ENCODE data around the gene TNNT3. TPM values are rescaled to one million over a fixed set of nuclear protein-coding genes. Genes with fewer than 3 reads are reported as not detected.

Gene TNNT3
- total and polyA plus RNA-seq, 8 donors, result 1.7 to 4.4 (median 2.5) TPM

DNA sequence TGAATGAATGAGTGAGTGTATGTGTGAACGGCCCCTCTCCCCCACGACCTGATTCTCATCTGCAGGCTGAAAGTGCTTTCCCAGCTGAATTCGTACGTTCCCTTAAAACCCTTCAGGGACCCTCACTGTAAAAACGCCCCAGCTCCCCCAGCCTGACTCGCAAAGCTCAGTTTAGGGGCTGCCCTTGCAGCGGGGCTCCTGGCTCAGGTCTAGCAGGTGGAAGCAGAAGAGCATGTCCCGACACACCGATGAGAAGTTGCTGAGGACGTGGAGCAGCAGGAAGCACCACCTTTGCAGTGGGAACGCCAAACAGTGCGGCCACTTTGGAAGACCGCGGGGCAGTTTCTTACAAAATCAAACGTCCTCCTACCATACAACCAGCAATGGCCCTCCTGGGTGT lies 24.1 kb downstream of the TNNT3 start:
- H3K27ac ChIP-seq, result no peak overlapping the region
- peaks cover 0 to 7% of the 10 kb centered on the region in 2 donors for H3K27me3 ChIP-seq
- H3K36me3 ChIP-seq, result no peaks in the 10 kb centered on the region
- H3K4me1 ChIP-seq, result peaks cover 4 to 6% of the 10 kb centered on the region in 2 donors
- no peaks in the 10 kb centered on the region for H3K9me3 ChIP-seq
- TF ChIP-seq, protein P1, sequence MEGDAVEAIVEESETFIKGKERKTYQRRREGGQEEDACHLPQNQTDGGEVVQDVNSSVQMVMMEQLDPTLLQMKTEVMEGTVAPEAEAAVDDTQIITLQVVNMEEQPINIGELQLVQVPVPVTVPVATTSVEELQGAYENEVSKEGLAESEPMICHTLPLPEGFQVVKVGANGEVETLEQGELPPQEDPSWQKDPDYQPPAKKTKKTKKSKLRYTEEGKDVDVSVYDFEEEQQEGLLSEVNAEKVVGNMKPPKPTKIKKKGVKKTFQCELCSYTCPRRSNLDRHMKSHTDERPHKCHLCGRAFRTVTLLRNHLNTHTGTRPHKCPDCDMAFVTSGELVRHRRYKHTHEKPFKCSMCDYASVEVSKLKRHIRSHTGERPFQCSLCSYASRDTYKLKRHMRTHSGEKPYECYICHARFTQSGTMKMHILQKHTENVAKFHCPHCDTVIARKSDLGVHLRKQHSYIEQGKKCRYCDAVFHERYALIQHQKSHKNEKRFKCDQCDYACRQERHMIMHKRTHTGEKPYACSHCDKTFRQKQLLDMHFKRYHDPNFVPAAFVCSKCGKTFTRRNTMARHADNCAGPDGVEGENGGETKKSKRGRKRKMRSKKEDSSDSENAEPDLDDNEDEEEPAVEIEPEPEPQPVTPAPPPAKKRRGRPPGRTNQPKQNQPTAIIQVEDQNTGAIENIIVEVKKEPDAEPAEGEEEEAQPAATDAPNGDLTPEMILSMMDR (IDR thresholded peaks at IDR 0.05), result no peak
- DNase-seq (peak in 2 of 4 donors; percentile 17 to 38), ATAC-seq (no peak)
- intact Hi-C loops (cut with DNase I), result loop anchor here in 1 of 2 donors (5.0 kb wide), 1 partner anchor 46 kb away; no protein-coding TSS in a partner anchor
- no peak overlapping the region for H3K4me3 ChIP-seq

DNA sequence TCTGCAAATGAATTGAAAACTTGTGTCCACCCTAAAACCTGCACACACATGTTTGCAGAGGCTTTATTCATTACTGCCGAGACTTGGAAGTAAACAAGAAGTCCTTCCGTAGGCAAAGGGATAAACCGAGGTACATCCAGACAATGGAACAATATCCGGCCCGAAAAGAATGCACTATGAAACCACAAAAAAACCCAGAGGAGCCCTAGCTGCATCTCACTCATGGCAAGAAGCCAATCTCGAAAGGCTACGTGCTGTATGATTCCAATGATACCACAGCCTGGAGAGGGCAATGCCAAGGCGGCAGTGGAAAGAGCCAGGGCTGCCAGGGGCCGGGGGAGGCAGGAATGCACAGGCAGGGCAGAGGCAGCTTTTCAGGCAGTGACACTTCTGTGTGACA lies 24.5 kb downstream of the TNNT3 start:
- no peak overlapping the region for H3K4me3 ChIP-seq
- H3K9me3 ChIP-seq, result no peaks in the 10 kb centered on the region
- TF ChIP-seq, protein P1 (IDR thresholded peaks at IDR 0.05), result no peak
- H3K4me1 ChIP-seq, result peaks cover 2 to 3% of the 10 kb centered on the region in 2 donors
- ATAC-seq (no peak), DNase-seq (peak in 2 of 4 donors; percentile 25 to 47)
- H3K27me3 ChIP-seq, result peaks cover 0 to 3% of the 10 kb centered on the region in 2 donors
- intact Hi-C loops (cut with DNase I), result loop anchor here in 1 of 2 donors (5.0 kb wide), 1 partner anchor 47 kb away; no protein-coding TSS in a partner anchor
- no peaks in the 10 kb centered on the region for H3K36me3 ChIP-seq
- H3K27ac ChIP-seq, result no peak overlapping the region

DNA sequence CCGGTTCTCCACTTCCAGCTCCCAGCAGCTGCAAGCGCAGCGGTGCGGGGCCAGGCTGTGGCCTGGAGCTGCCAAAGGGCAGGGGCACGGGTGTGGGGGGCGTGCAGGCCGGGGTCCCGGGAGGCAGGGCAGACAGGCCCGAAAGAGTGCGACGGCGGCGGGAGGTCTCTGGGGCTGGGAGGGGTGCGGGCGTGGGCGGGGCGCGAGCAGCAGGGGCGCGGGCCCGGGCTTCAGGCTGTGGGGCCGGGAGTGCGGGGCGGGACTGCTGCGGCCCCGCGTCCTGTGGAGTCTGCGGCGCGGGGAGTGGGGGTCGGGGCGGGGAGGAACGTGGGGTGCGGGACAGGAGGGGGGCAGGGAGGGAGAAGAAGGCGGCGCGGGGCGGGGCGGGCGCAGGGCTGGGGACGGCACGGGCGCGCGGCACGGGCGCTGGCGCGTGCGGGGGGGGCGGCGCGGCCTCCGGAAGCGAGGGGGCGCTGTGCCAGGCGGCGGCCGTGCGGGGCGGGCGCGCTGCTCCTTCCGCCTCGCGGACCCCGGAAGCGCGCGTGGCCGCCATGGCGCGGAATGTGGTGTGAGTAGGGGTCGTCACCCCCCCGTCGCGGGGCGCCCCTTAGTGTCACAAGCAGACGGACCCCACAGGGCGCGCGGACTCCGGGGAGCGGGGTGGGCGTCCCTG lies 27.4 kb downstream of the TNNT3 start, which contains the start of gene MRPL23:
Gene MRPL23 (plus strand): TSS at position 521 of the 673 bp plus-strand sequence. CDS start 31 bp downstream, at position 552.
- no peaks in the 10 kb centered on the region for H3K36me3 ChIP-seq
- H3K4me3 ChIP-seq, result no peak within 1 kb of the TSS
- no peaks in the 10 kb centered on the region for H3K4me1 ChIP-seq
- no peaks in the 10 kb centered on the region for H3K27me3 ChIP-seq
- no peak within 1 kb of the TSS for H3K27ac ChIP-seq
- DNase-seq, result no peak
- intact Hi-C loops (cut with DNase I), result no loop called here
- TF ChIP-seq, protein P1 (IDR thresholded peaks at IDR 0.05), result no peak
- no peaks in the 10 kb centered on the region for H3K9me3 ChIP-seq
- ATAC-seq, result peak; percentile 78

DNA sequence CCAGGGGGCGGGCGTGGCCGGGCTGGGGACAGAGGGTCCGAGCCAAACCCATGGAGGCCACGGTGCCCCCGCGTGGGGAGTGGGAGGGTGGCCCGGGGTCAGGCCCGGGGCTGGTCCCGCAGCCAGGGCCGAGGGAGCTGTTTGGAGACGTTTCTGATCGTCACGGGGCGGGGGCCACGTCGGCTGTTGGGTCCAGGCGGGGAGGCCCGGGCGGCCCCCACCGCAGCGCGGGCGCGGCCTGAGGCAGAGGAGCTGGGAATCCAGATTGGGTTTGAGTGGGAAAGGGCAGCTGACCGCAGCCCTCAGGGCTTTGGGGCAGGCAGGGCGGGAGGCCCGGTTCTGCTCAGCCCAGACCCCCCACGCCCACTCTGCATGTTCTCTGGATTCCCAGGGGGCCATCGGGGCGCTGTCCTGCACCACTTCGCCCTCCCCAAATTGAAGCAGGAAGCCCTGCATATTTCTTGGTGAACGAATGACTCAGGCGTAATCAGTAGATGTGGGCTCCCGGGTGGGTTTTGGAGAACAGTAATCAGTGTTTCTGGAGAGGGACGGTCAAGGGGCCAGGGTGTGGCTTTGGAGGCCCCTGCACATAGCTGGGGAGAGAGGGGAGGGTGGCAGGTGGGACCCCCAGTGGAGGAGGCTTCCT lies 28.2 kb downstream of the TNNT3 start:
- no peak for DNase-seq
- TF ChIP-seq, protein P1 (IDR thresholded peaks at IDR 0.05), result no peak
- intact Hi-C loops (cut with DNase I), result no loop called here

DNA sequence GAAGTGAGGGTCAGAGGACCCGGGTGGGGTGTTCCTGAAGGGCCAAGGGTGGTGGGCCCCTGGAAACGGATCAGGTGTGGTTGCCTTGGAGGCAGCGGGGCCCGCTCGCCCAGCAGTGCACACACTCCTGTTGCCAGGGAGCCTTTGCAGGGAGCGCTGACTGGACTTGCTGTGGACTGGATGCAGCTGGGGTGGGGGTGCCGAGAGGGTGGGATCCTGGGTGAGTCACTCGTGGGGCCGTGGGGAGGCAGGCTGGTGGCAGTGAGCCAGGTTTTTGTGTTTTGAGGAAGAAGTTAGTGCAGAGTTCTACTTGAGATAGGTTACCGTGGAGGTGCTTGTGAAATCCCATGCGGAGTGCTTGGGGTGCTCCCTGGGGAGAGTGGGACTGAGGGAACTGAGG lies 28.9 kb downstream of the TNNT3 start:
- Histone ChIP-seq H3K4me1 (no peaks in the 10 kb centered on the region), H3K9me3 (no peaks in the 10 kb centered on the region), H3K27me3 (no peaks in the 10 kb centered on the region), H3K36me3 (no peaks in the 10 kb centered on the region), H3K4me3 (no peak overlapping the region), H3K27ac (no peak overlapping the region)
- ATAC-seq (peak; percentile 28), DNase-seq (no peak)
- intact Hi-C loops (cut with DNase I), result no loop called here
- TF ChIP-seq, protein P1 (IDR thresholded peaks at IDR 0.05), result no peak

More for the DNA sequence above, 28.2 kb downstream of the TNNT3 start:
- peak; percentile 38 for ATAC-seq
- Histone ChIP-seq H3K27me3 (no peaks in the 10 kb centered on the region), H3K36me3 (no peaks in the 10 kb centered on the region), H3K9me3 (no peaks in the 10 kb centered on the region), H3K4me3 (no peak overlapping the region), H3K27ac (no peak overlapping the region), H3K4me1 (no peaks in the 10 kb centered on the region)

All from left lung (tissue), 10 donors.